Prostate gland (tissue), 2 donors: ENCODE results near the gene ESPNL. TPM values are rescaled to one million over a fixed set of nuclear protein-coding genes. Genes with fewer than 3 reads are reported as not detected.

Source experiments
- DNase-seq: peaks from one replicate; pipeline ENCODE4 v3.0.0-alpha.2; 2019; ENCODE audit warnings: low spot score
- H3K27ac ChIP-seq, 2 donors: fragments of 200-600 bp; sonication (generic); 2 replicates each; pipeline ENCODE4 v1.5.1; 2017 to 2019
- H3K27me3 ChIP-seq: fragments of 200-600 bp; sonication (generic); replicated peaks from 2 replicates; pipeline ENCODE4 v1.5.1; 2019; ENCODE audit not compliant: insufficient read depth
- H3K36me3 ChIP-seq, 2 donors: fragments of 200-600 bp; sonication (generic); 1 replicate in 1 of 2; 2 replicates in 1 of 2; pipeline versions ENCODE4 v1.5.1 to v1.8.1; 2017 to 2019
- H3K4me1 ChIP-seq: fragments of 200-600 bp; sonication (generic); replicated peaks from 2 replicates; pipeline ENCODE4 v1.5.1; 2019
- H3K4me3 ChIP-seq, 2 donors: fragments of 200-600 bp; sonication (generic); 2 replicates each; pipeline ENCODE4 v1.5.1; 2017 to 2019
- H3K9me3 ChIP-seq: fragments of 200-600 bp; sonication (generic); 2 replicates; pipeline ENCODE4 v1.5.1; 2017
- CTCF ChIP-seq, 4 experiments: fragments of 200-600 bp in 2 of 4; fragments of 450-650 bp in 2 of 4; sonication (generic) in 2 of 4; IDR thresholded peaks; 1 replicate in 3 of 4; 2 replicates in 1 of 4; pipeline ENCODE4 v1.5.1; 2016 to 2019; ENCODE audit warnings: antibody characterized with exemption in 4 of 4, mild to moderate bottlenecking in 2 of 4, moderate library complexity in 2 of 4
- POLR2A ChIP-seq: fragments of 450-650 bp; IDR thresholded peaks from one replicate; pipeline ENCODE4 v1.6.1; 2016; ENCODE audit warnings: antibody characterized with exemption, mild to moderate bottlenecking
- POLR2AphosphoS5 ChIP-seq: sonication (generic); formaldehyde crosslinking; IDR thresholded peaks from one replicate; pipeline ENCODE4 v1.6.1; 2017; ENCODE audit warnings: antibody characterized with exemption
- WGBS: methylation state at CpG from one replicate; pipeline ENCODE4 v1.1.5; 2018; 5-methylcytosine and 5-hydroxymethylcytosine counted together
- intact Hi-C: fragments of 100-400 bp; cut with DNase I; formaldehyde crosslinking; loops from one replicate; pipeline ENCODE4 v1.14.2; 2022
- total RNA-seq, 2 donors: library from RNA; depleted of rRNA; stranded (reverse); fragments of >200 nt; gene quantifications; one replicate each; pipeline ENCODE4 v1.1.0, GENCODE V29; 2016

The ESPNL gene
- total RNA-seq, 2 donors from 2014 or later: 0.68 to 3.9 TPM

GRCh38 chr2:238154570-238154969 lies 54.4 kb downstream of the ESPNL start:
- no peak overlapping the region for H3K27ac ChIP-seq
- H3K27me3 ChIP-seq: no peaks in the 10 kb centered on the region
- intact Hi-C loops: no loop called here
- H3K4me3 ChIP-seq: no peak overlapping the region
- DNase-seq: no peak
- no peaks in the 10 kb centered on the region for H3K4me1 ChIP-seq
- TF ChIP-seq POLR2A (no peak), CTCF (IDR thresholded peaks at IDR 0.05) (no peak), POLR2AphosphoS5 (no peak)
- no peaks in the 10 kb centered on the region for H3K36me3 ChIP-seq
- H3K9me3 ChIP-seq: no peaks in the 10 kb centered on the region
- 89% methylated on average over 10 of the region's 10 CpGs for WGBS

GRCh38 chr2:238155051-238155760 lies 55.1 kb downstream of the ESPNL start:
- WGBS: 78% methylated on average over 19 of the region's 19 CpGs
- no peak overlapping the region for H3K4me3 ChIP-seq
- no peak overlapping the region for H3K27ac ChIP-seq
- H3K9me3 ChIP-seq: no peaks in the 10 kb centered on the region
- no peaks in the 10 kb centered on the region for H3K27me3 ChIP-seq
- no peaks in the 10 kb centered on the region for H3K36me3 ChIP-seq
- no peak for DNase-seq
- intact Hi-C loops: no loop called here
- H3K4me1 ChIP-seq: no peaks in the 10 kb centered on the region
- TF ChIP-seq CTCF (IDR thresholded peaks at IDR 0.05) (no peak), POLR2AphosphoS5 (no peak), POLR2A (no peak)

- TF ChIP-seq POLR2A (no peak), POLR2AphosphoS5 (no peak), CTCF (IDR thresholded peaks at IDR 0.05) (no peak)
- no peaks in the 10 kb centered on the region for H3K9me3 ChIP-seq
- H3K4me1 ChIP-seq: no peaks in the 10 kb centered on the region
- no peak overlapping the region for H3K4me3 ChIP-seq
- H3K36me3 ChIP-seq: no peaks in the 10 kb centered on the region
- no peak for DNase-seq
- no peaks in the 10 kb centered on the region for H3K27me3 ChIP-seq
- no peak overlapping the region for H3K27ac ChIP-seq
- WGBS: 85% methylated on average over 18 of the region's 18 CpGs
- intact Hi-C loops: no loop called here
Measured at GRCh38 chr2:238155761-238156694, 55.9 kb downstream of the ESPNL start.

GRCh38 chr2:238157506-238158017 lies 57.4 kb downstream of the ESPNL start:
- 71% methylated on average over 14 of the region's 14 CpGs for WGBS
- no peaks in the 10 kb centered on the region for H3K4me1 ChIP-seq
- TF ChIP-seq POLR2AphosphoS5: no peak
- TF ChIP-seq POLR2A: no peak
- TF ChIP-seq CTCF (IDR thresholded peaks at IDR 0.05): no peak
- H3K4me3 ChIP-seq: no peak overlapping the region
- H3K27ac ChIP-seq: no peak overlapping the region
- DNase-seq: no peak
- intact Hi-C loops: no loop called here
- no peaks in the 10 kb centered on the region for H3K27me3 ChIP-seq
- no peaks in the 10 kb centered on the region for H3K36me3 ChIP-seq
- H3K9me3 ChIP-seq: no peaks in the 10 kb centered on the region
